ENCODE measurements around the gene CYB5R4. TPM values are rescaled to one million over a fixed set of nuclear protein-coding genes. Genes with fewer than 3 reads are reported as not detected.
A peak's percentile ranks its signal among the peaks of the same experiment; 100 is the strongest.

The CYB5R4 gene
- total RNA-seq, 3 donors from 2014 or later (not counting 1 experiment from before 2014, with no cell fraction given), result 34.0 to 40.5 (median 34.5) TPM

DNA sequence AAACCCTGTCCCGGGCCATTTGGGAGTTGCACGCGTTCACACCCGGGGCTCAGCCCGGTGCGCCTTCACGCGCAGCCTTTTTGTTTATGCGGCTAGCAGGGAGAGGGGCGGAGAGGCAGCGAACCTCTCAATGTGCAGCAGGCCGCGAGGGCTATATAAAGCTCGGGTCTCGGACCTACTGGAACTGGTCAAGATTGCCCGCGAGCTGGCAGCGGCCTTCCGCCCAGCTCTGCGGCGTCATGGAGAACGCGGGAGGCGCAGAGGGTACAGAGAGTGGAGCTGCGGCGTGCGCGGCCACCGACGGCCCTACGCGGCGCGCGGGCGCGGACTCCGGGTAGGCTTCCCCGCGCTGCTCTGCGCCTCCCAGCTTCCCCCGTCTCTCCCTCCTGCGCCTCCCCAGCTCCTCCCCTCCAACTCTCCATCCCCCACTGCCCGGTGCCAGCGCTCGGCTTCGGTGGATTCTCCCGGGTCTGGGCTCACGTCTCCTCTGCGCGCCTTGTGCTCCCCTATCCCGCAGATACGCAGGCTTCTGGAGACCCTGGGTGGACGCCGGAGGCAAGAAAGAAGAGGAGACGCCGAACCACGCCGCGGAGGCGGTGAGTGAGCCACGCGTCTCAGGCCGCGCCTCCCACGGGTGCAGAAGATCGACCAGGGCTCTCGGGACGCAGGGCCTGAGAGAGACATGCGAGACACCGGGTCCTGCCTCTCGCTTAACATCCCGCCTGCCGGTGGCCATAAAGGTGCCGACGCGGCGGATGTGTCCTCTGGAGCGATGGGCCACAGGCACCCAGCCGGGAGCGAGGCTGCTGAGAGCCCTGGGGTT, 6.1 kb upstream of the CYB5R4 start, which contains the start of gene RIPPLY2:
TSS of gene RIPPLY2 (plus strand) at position 183 of the 823 bp plus-strand sequence. CDS start at position 240, 57 bp downstream.
- H3K36me3 ChIP-seq (ENCODE audit: control insufficient read depth, insufficient read depth, low read length), result no peaks in the 10 kb centered on the region
- DNase-seq, result no peak

GRCh38 chr6:83854001-83854501, 5.4 kb upstream of the CYB5R4 start:
- peaks cover 15% of the 10 kb centered on the region for H3K4me1 ChIP-seq (ENCODE audit: control insufficient read depth, insufficient read depth, low read length)
- Mint-ChIP-seq H3K36me3 (peaks cover 6% of the 10 kb centered on the region), H3K4me1 (peaks cover 5% of the 10 kb centered on the region in 2 donors), H3K4me3 (no peak overlapping the region), H3K27ac (no peak overlapping the region), H3K9me3 (no peaks in the 10 kb centered on the region), H3K27me3 (ENCODE audit: low read depth in 2 of 2) (peaks cover 50 to 65% of the 10 kb centered on the region in 2 donors)
- no peak overlapping the region for H3K27ac ChIP-seq (ENCODE audit: low read length)
- H3K9me3 ChIP-seq (ENCODE audit: control insufficient read depth, insufficient read depth, low read length), result no peaks in the 10 kb centered on the region
- DNase-seq (no peak), ATAC-seq (no peak)
- H3K4me3 ChIP-seq (ENCODE audit: low read length), result no peak overlapping the region
- WGBS (ENCODE audit: insufficient coverage), result 14% methylated on average over 18 of the region's 18 CpGs
- intact Hi-C loops (cut with micrococcal nuclease), result no loop called here
- TF ChIP-seq CTCF (IDR thresholded peaks at IDR 0.05), result no peak
- no peaks in the 10 kb centered on the region for H3K36me3 ChIP-seq (ENCODE audit: control insufficient read depth, insufficient read depth, low read length)
- H3K27me3 ChIP-seq (ENCODE audit: control insufficient read depth, insufficient read depth, low read length), result peaks cover 50% of the 10 kb centered on the region

More for the DNA sequence above, 6.1 kb upstream of the CYB5R4 start, which contains the start of gene RIPPLY2:
- peaks cover 11% of the 10 kb centered on the region for H3K4me1 ChIP-seq (ENCODE audit: control insufficient read depth, insufficient read depth, low read length)
- Mint-ChIP-seq H3K27me3 (ENCODE audit: low read depth in 2 of 2) (peaks cover 57 to 72% of the 10 kb centered on the region in 2 donors), H3K9me3 (no peaks in the 10 kb centered on the region), H3K36me3 (peaks cover 6% of the 10 kb centered on the region), H3K4me1 (no peaks in the 10 kb centered on the region), H3K27ac (no peak within 1 kb of the TSS), H3K4me3 (no peak within 1 kb of the TSS)
- peaks cover 50% of the 10 kb centered on the region for H3K27me3 ChIP-seq (ENCODE audit: control insufficient read depth, insufficient read depth, low read length)
- no peak for TF ChIP-seq CTCF (IDR thresholded peaks at IDR 0.05)
- 2% methylated on average over 81 of the region's 81 CpGs for WGBS (ENCODE audit: insufficient coverage)
- intact Hi-C loops (cut with micrococcal nuclease), result no loop called here
- no peak within 1 kb of the TSS for H3K4me3 ChIP-seq (ENCODE audit: low read length)
- ATAC-seq, result peak in 1 of 3 donors; percentile 21
- no peak within 1 kb of the TSS for H3K27ac ChIP-seq (ENCODE audit: low read length)
- H3K9me3 ChIP-seq (ENCODE audit: control insufficient read depth, insufficient read depth, low read length), result no peaks in the 10 kb centered on the region

DNA sequence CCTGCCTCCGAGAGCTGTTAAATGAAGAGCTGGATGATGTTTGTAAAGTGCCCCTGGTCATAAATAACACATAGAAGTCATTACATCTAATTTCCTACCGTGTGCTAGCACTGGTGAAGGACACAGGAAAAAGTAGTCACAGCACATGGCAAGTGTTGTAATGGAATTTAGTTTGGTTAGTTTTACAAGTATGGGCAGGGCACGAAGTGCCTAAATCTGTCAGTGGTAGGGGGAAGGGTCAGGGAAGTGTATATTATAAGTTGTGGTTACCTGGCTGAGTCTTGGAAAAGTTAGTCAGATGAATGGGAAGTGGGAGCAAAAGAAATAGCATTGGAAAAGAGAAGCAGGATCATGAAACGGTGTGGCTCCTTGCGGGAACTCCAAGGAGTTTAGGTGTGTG, 4.7 kb upstream of the CYB5R4 start:
- no peak overlapping the region for H3K27ac ChIP-seq (ENCODE audit: low read length)
- H3K27me3 Mint-ChIP-seq (ENCODE audit: low read depth in 2 of 2), result peaks cover 46 to 58% of the 10 kb centered on the region in 2 donors
- DNase-seq, result no peak
- H3K4me3 ChIP-seq (ENCODE audit: low read length), result no peak overlapping the region
- H3K36me3 ChIP-seq (ENCODE audit: control insufficient read depth, insufficient read depth, low read length), result no peaks in the 10 kb centered on the region
- no peak for ATAC-seq
- H3K4me1 Mint-ChIP-seq, result peaks cover 10 to 12% of the 10 kb centered on the region in 2 donors
- no peaks in the 10 kb centered on the region for H3K9me3 Mint-ChIP-seq
- intact Hi-C loops (cut with micrococcal nuclease), result loop anchor here (5.0 kb wide), 1 partner anchor 373 kb away; the partner anchor contains the start of gene CEP162
- peaks cover 50% of the 10 kb centered on the region for H3K27me3 ChIP-seq (ENCODE audit: control insufficient read depth, insufficient read depth, low read length)
- no peak for TF ChIP-seq CTCF (IDR thresholded peaks at IDR 0.05)
- H3K9me3 ChIP-seq (ENCODE audit: control insufficient read depth, insufficient read depth, low read length), result no peaks in the 10 kb centered on the region
- no peak overlapping the region for H3K4me3 Mint-ChIP-seq
- peaks cover 6% of the 10 kb centered on the region for H3K36me3 Mint-ChIP-seq
- H3K27ac Mint-ChIP-seq, result no peak overlapping the region
- H3K4me1 ChIP-seq (ENCODE audit: control insufficient read depth, insufficient read depth, low read length), result peaks cover 16% of the 10 kb centered on the region
- 65% methylated on average over 4 of the region's 5 CpGs for WGBS (ENCODE audit: insufficient coverage)

All from natural killer cell (primary cell).